Progenitor cell of endocrine pancreas (in vitro differentiated cells): ENCODE results near the gene DPY30. TPM values are rescaled to one million over a fixed set of nuclear protein-coding genes. Genes with fewer than 3 reads are reported as not detected.

ENCODE experiments used
- DNase-seq: peaks from one replicate; pipeline ENCODE4 v3.0.0; 2021; ENCODE audit warnings: low spot score; ENCODE audit not compliant: unreplicated experiment
- H3K27ac Mint-ChIP-seq: 2 replicates; pipeline ENCODE4 v1.8.0; 2021; ENCODE audit warnings: mild to moderate bottlenecking, moderate library complexity, mixed read lengths
- H3K27me3 Mint-ChIP-seq: 2 replicates; pipeline ENCODE4 v1.8.0; 2021; ENCODE audit warnings: mixed read lengths
- H3K36me3 Mint-ChIP-seq: 2 replicates; pipeline ENCODE4 v1.8.0; 2022; ENCODE audit warnings: mixed read lengths; ENCODE audit not compliant: insufficient read depth
- H3K4me1 Mint-ChIP-seq: 2 replicates; pipeline ENCODE4 v1.8.0; 2021; ENCODE audit warnings: low read depth, mixed read lengths
- H3K4me3 Mint-ChIP-seq: 2 replicates; pipeline ENCODE4 v1.8.0; 2021; ENCODE audit warnings: low read depth, mild to moderate bottlenecking, moderate library complexity, mixed read lengths
- H3K9me3 Mint-ChIP-seq: 2 replicates; pipeline ENCODE4 v1.8.0; 2021; ENCODE audit warnings: low read depth, mixed read lengths
- CTCF ChIP-seq: fragments of 200-600 bp; sonication (generic); IDR thresholded peaks from one replicate; pipeline ENCODE4 v1.5.0; 2021; ENCODE audit warnings: antibody characterized with exemption, mild to moderate bottlenecking; ENCODE audit not compliant: unreplicated experiment
- total RNA-seq: library from RNA; stranded (reverse); gene quantifications from 2 replicates; pipeline ENCODE4 v1.2.1, GENCODE V29; 2021

Gene DPY30
- total RNA-seq, 1 donor from 2014 or later, result 101 TPM

GRCh38 chr2:31987454-31988220 is 52.0 kb downstream of the DPY30 start:
- H3K4me1 Mint-ChIP-seq, result peaks cover 5% of the 10 kb centered on the region
- no peaks in the 10 kb centered on the region for H3K27me3 Mint-ChIP-seq
- H3K4me3 Mint-ChIP-seq, result no peak overlapping the region
- H3K36me3 Mint-ChIP-seq, result peaks cover 8% of the 10 kb centered on the region
- no peaks in the 10 kb centered on the region for H3K9me3 Mint-ChIP-seq
- H3K27ac Mint-ChIP-seq, result no peak overlapping the region
- TF ChIP-seq CTCF, result no peak
- DNase-seq, result no peak

- no peaks in the 10 kb centered on the region for H3K9me3 Mint-ChIP-seq
- no peaks in the 10 kb centered on the region for H3K27me3 Mint-ChIP-seq
- H3K4me3 Mint-ChIP-seq, result no peak overlapping the region
- peaks cover 8% of the 10 kb centered on the region for H3K36me3 Mint-ChIP-seq
- peak overlapping the region; percentile 90 for H3K27ac Mint-ChIP-seq
- no peak for TF ChIP-seq CTCF
- peaks cover 2% of the 10 kb centered on the region for H3K4me1 Mint-ChIP-seq
- no peak for DNase-seq
Measured at GRCh38 chr2:31986906-31987305, 52.7 kb downstream of the DPY30 start.

- H3K4me3 Mint-ChIP-seq, result no peak overlapping the region
- no peak for TF ChIP-seq CTCF
- peaks cover 8% of the 10 kb centered on the region for H3K36me3 Mint-ChIP-seq
- no peaks in the 10 kb centered on the region for H3K27me3 Mint-ChIP-seq
- H3K9me3 Mint-ChIP-seq, result no peaks in the 10 kb centered on the region
- peaks cover 14% of the 10 kb centered on the region for H3K4me1 Mint-ChIP-seq
- H3K27ac Mint-ChIP-seq, result no peak overlapping the region
- DNase-seq, result no peak
Measured at GRCh38 chr2:31983762-31984467, 55.7 kb downstream of the DPY30 start.

- Mint-ChIP-seq H3K27ac (no peak overlapping the region), H3K27me3 (no peaks in the 10 kb centered on the region), H3K36me3 (peaks cover 7% of the 10 kb centered on the region), H3K9me3 (no peaks in the 10 kb centered on the region), H3K4me1 (peaks cover 13% of the 10 kb centered on the region), H3K4me3 (no peak overlapping the region)
- no peak for DNase-seq
- no peak for TF ChIP-seq CTCF
Measured at GRCh38 chr2:31980674-31981356, 58.8 kb downstream of the DPY30 start.

GRCh38 chr2:31979956-31980355 is 59.6 kb downstream of the DPY30 start:
- peaks cover 13% of the 10 kb centered on the region for H3K4me1 Mint-ChIP-seq
- H3K4me3 Mint-ChIP-seq, result no peak overlapping the region
- no peak overlapping the region for H3K27ac Mint-ChIP-seq
- H3K9me3 Mint-ChIP-seq, result no peaks in the 10 kb centered on the region
- DNase-seq, result no peak
- peaks cover 7% of the 10 kb centered on the region for H3K36me3 Mint-ChIP-seq
- no peaks in the 10 kb centered on the region for H3K27me3 Mint-ChIP-seq
- TF ChIP-seq CTCF, result no peak
